GM21390 (cell line): ENCODE measurements around the gene STIM2.
A peak's percentile ranks its signal among the peaks of the same experiment; 100 is the strongest.

Experiments
- ATAC-seq: cut with Tn5 transposase; IDR thresholded peaks from one replicate; pipeline ENCODE4 v1.9.1; 2021; ENCODE audit not compliant: unreplicated experiment

Gene STIM2

GRCh38 chr4:26836539-26836938 is 24.1 kb upstream of the STIM2 start:
- no peak for ATAC-seq

- ATAC-seq = no peak
Measured at GRCh38 chr4:26837993-26838842, 22.4 kb upstream of the STIM2 start.

- no peak for ATAC-seq
Measured at GRCh38 chr4:26839016-26839415, 21.6 kb upstream of the STIM2 start.

- no peak for ATAC-seq
Measured at GRCh38 chr4:26839534-26839951, 21.1 kb upstream of the STIM2 start.

- ATAC-seq = no peak
Measured at GRCh38 chr4:26840786-26841185, 19.9 kb upstream of the STIM2 start.

- ATAC-seq = no peak
Measured at GRCh38 chr4:26842911-26843310, 17.7 kb upstream of the STIM2 start.

- no peak for ATAC-seq
Measured at GRCh38 chr4:26850528-26850927, 10.1 kb upstream of the STIM2 start.

- no peak for ATAC-seq
Measured at GRCh38 chr4:26851129-26851528, 9.5 kb upstream of the STIM2 start.

- no peak for ATAC-seq
Measured at GRCh38 chr4:26854701-26855100, 5.9 kb upstream of the STIM2 start.

- ATAC-seq = no peak
Measured at GRCh38 chr4:26856906-26857277, 3.7 kb upstream of the STIM2 start.

- peak; percentile 46 for ATAC-seq
Measured at GRCh38 chr4:26857278-26858034, 3.2 kb upstream of the STIM2 start.

GRCh38 chr4:26858035-26858918 is 2.4 kb upstream of the STIM2 start:
- no peak for ATAC-seq

GRCh38 chr4:26858947-26859401 is 1.7 kb upstream of the STIM2 start:
- ATAC-seq = no peak

GRCh38 chr4:26859762-26860156 is 882 bp upstream of the STIM2 start:
- no peak for ATAC-seq

GRCh38 chr4:26860922-26861433 is 337 bp downstream of the STIM2 start:
- peak; percentile 21 for ATAC-seq

- ATAC-seq = peak; percentile 38
Measured at GRCh38 chr4:26861434-26862186, 969 bp downstream of the STIM2 start.

GRCh38 chr4:26862381-26862915 is 1.8 kb downstream of the STIM2 start:
- ATAC-seq = no peak

- ATAC-seq = no peak
Measured at GRCh38 chr4:26863512-26863911, 2.9 kb downstream of the STIM2 start.

- no peak for ATAC-seq
Measured at GRCh38 chr4:26864899-26865298, 4.3 kb downstream of the STIM2 start.

- ATAC-seq = no peak
Measured at GRCh38 chr4:26866203-26866602, 5.6 kb downstream of the STIM2 start.
